Immature natural killer cell (primary cell): ENCODE results near the gene CIROP. TPM values are rescaled to one million over a fixed set of nuclear protein-coding genes. Genes with fewer than 3 reads are reported as not detected.
A peak's percentile ranks its signal among the peaks of the same experiment; 100 is the strongest.
"Not testable (repeated sequence)": the region's sequence is repeated elsewhere in the genome, so short reads cannot be mapped to it uniquely, and the experiment has no call there.

Experiments
- DNase-seq, 3 donors: peaks; one replicate each; pipeline ENCODE4 v3.0.0; 2022; ENCODE audit warnings: mixed read lengths in 1 of 3
- H3K27ac Mint-ChIP-seq, 6 donors: one replicate each; pipeline ENCODE4 v1.8.0; 2020; ENCODE audit warnings: mixed read lengths in 6 of 6, mild to moderate bottlenecking in 5 of 6, inconsistent platforms in 4 of 6, moderate library complexity in 3 of 6
- H3K27me3 Mint-ChIP-seq, 3 donors: one replicate each; pipeline ENCODE4 v1.8.0; 2020 to 2021; ENCODE audit warnings: low read depth in 3 of 3, mild to moderate bottlenecking in 3 of 3, mixed read lengths in 3 of 3, moderate library complexity in 3 of 3, inconsistent platforms in 1 of 3
- H3K36me3 Mint-ChIP-seq, 3 donors: one replicate each; pipeline ENCODE4 v1.8.0; 2020; ENCODE audit warnings: mixed read lengths in 3 of 3, inconsistent platforms in 2 of 3, mild to moderate bottlenecking in 2 of 3
- H3K4me1 Mint-ChIP-seq, 2 donors: one replicate each; pipeline ENCODE4 v1.8.0; 2020; ENCODE audit warnings: inconsistent platforms in 2 of 2, mild to moderate bottlenecking in 2 of 2, mixed read lengths in 2 of 2, moderate library complexity in 1 of 2
- H3K4me3 Mint-ChIP-seq, 5 donors: one replicate each; pipeline ENCODE4 v1.8.0; 2020; ENCODE audit warnings: mild to moderate bottlenecking in 5 of 5, mixed read lengths in 5 of 5, inconsistent platforms in 3 of 5, moderate library complexity in 3 of 5
- H3K9me3 Mint-ChIP-seq, 6 donors: one replicate each; pipeline ENCODE4 v1.8.0; 2020; ENCODE audit warnings: mild to moderate bottlenecking in 6 of 6, mixed read lengths in 6 of 6, inconsistent platforms in 4 of 6, moderate library complexity in 3 of 6
- polyA plus RNA-seq, 3 donors: library from polyadenylated mRNA; unstranded; fragments of 300-500 nt; fragmentation: Illumina TruSeq; gene quantifications; one replicate each; pipeline ENCODE4 v1.2.3, GENCODE V29; 2021

Gene CIROP
- polyA plus RNA-seq, 3 donors from 2014 or later = not detected

- H3K9me3 Mint-ChIP-seq = no peaks in the 10 kb centered on the region
- no peak overlapping the region for H3K4me3 Mint-ChIP-seq
- peaks cover 3 to 4% of the 10 kb centered on the region in 2 donors for H3K4me1 Mint-ChIP-seq
- no peaks in the 10 kb centered on the region for H3K36me3 Mint-ChIP-seq
- DNase-seq = no peak
- H3K27me3 Mint-ChIP-seq = peaks cover 0 to 9% (median 2%) of the 10 kb centered on the region in 3 donors
- no peak overlapping the region for H3K27ac Mint-ChIP-seq
These were observed 11.1 kb upstream of the CIROP start for GRCh38 chr14:23115918-23116317.

DNA sequence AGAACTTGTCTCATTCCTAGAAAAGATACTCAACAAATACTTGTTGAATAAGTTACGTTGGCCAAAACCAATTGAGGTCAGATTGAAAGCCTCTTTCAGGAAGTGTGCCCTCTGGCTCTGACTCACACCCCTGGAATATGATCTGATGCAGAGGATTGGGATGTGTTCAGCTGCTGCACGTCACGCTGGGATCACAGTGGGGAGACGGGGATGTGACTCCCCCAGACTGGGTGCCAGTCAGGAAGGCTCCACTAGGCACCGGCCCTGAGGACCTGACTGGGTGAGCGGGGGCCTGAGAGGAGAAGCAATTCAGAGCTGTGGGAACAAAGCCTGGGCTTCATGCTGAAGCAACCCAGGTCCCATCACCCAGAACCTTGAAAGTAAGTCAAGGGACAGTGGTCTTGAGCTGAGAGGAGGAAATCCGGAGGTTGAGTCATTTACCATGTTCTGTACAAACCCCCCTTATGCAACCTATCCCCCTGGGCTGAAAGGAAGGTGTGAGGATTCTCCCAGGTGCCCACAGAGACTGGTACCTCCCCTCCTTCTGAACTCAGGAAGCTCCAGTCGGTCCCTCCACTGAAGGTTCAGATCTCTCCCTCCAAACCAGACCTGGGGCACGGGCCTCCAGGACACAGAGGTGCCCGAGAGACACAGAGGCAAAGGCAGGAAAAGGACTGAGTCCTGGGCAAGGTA, 10.4 kb upstream of the CIROP start:
- H3K9me3 Mint-ChIP-seq = no peaks in the 10 kb centered on the region
- no peak for DNase-seq
- no peaks in the 10 kb centered on the region for H3K4me1 Mint-ChIP-seq
- H3K27me3 Mint-ChIP-seq = peaks cover 0 to 9% (median 2%) of the 10 kb centered on the region in 3 donors
- H3K27ac Mint-ChIP-seq = no peak overlapping the region
- no peaks in the 10 kb centered on the region for H3K36me3 Mint-ChIP-seq
- H3K4me3 Mint-ChIP-seq = no peak overlapping the region

DNA sequence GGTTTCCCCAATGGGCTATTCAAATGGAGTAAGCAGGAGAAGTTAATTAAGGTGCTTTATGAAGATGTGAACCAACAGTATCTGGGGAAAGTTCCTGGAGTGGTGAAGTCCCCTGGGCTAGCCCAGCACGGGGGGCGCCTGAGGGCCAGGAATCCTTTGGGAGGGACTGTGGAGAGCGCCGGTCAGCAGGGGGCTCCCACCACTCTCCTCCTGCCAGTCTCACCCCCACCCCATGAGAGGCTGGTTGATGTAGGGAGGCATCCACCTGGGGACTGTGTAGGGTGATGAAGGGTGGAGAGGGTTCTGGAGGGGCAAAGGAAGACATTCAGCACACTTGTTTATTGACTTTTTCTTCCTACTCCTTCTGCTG, 9.9 kb upstream of the CIROP start:
- Mint-ChIP-seq H3K27ac (no peak overlapping the region), H3K4me3 (no peak overlapping the region), H3K4me1 (no peaks in the 10 kb centered on the region), H3K36me3 (no peaks in the 10 kb centered on the region), H3K27me3 (peaks cover 0 to 9% (median 2%) of the 10 kb centered on the region in 3 donors), H3K9me3 (no peaks in the 10 kb centered on the region)
- DNase-seq = no peak

DNA sequence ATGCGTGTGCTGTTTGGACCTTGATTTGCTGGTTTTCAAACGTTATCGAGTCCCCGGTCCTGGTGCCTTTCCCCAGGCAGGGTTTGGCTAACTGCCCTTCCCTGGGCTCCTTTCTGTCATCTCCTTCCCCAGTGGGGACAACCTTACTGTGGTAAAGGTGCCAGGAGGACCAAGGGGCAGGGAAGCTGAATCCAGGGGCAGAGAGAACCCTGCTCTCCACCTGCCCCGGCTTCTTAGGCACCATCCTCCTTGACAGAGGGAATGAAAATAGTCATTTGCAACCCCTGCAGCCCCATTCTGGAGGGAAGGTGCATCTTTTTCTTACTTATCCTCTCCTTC, 9.3 kb upstream of the CIROP start:
- no peaks in the 10 kb centered on the region for H3K36me3 Mint-ChIP-seq
- no peak overlapping the region for H3K27ac Mint-ChIP-seq
- no peak for DNase-seq
- H3K9me3 Mint-ChIP-seq = no peaks in the 10 kb centered on the region
- H3K4me1 Mint-ChIP-seq = no peaks in the 10 kb centered on the region
- H3K4me3 Mint-ChIP-seq = no peak overlapping the region
- H3K27me3 Mint-ChIP-seq = peaks cover 0 to 9% (median 2%) of the 10 kb centered on the region in 3 donors

- no peak for DNase-seq
- Mint-ChIP-seq H3K4me1 (no peaks in the 10 kb centered on the region), H3K27ac (no peak overlapping the region), H3K36me3 (no peaks in the 10 kb centered on the region), H3K4me3 (no peak overlapping the region), H3K27me3 (peaks cover 0 to 9% (median 2%) of the 10 kb centered on the region in 3 donors), H3K9me3 (no peaks in the 10 kb centered on the region)
These were observed 8.8 kb upstream of the CIROP start for GRCh38 chr14:23113431-23114119.

DNA sequence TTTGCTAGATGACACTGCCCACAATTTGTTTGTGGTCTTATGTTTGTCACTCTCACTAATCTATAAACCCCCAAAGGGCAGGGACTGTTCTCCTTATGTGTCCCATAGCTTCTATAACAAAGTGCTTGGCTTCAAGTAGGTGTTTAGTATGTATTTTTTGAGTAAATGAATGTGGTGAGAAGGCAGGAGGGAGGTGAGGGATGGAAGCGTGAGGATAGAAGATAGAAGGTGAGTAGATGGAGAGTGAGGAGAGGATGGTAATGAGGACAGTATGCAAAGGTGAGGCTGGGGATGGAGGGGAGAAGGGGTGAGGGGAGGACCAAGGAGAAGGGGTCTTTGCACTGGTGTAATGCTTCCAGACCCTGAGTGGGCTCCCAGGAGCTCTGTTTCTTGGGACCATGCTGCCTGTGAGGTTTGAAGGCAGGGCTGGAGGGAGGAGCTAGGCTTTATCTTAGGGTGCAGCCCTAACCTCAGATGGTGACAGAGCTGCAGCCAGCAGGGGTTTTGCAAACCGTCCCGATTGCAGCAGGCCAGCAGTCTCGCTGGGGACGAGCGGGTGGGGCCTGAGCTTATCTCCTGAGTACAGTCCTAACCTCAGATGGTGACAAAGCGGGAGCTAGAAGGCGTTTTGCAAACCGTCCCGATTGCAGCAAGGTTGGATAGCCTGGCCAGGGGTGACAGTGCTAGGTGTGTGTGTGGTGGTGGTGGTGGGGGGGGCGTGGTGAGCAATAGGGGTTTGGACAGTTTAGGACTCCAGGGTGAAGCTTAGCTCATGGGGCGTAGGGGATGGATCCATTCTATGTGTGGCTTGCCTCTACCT, 7.8 kb upstream of the CIROP start:
- no peak for DNase-seq
- H3K27me3 Mint-ChIP-seq = peaks cover 0 to 7% (median 2%) of the 10 kb centered on the region in 3 donors
- no peak overlapping the region for H3K27ac Mint-ChIP-seq
- no peak overlapping the region for H3K4me3 Mint-ChIP-seq
- no peaks in the 10 kb centered on the region for H3K36me3 Mint-ChIP-seq
- H3K9me3 Mint-ChIP-seq = no peaks in the 10 kb centered on the region
- H3K4me1 Mint-ChIP-seq = no peaks in the 10 kb centered on the region

GRCh38 chr14:23110579-23111365, 6.0 kb upstream of the CIROP start:
- H3K9me3 Mint-ChIP-seq = no peaks in the 10 kb centered on the region
- H3K4me1 Mint-ChIP-seq = no peaks in the 10 kb centered on the region
- H3K36me3 Mint-ChIP-seq = no peaks in the 10 kb centered on the region
- no peak overlapping the region for H3K27ac Mint-ChIP-seq
- DNase-seq = no peak
- no peak overlapping the region for H3K4me3 Mint-ChIP-seq
- peaks cover 2 to 5% (median 3%) of the 10 kb centered on the region in 3 donors for H3K27me3 Mint-ChIP-seq

GRCh38 chr14:23109769-23110168, 5.0 kb upstream of the CIROP start:
- Mint-ChIP-seq H3K27ac (no peak overlapping the region), H3K9me3 (no peaks in the 10 kb centered on the region), H3K4me1 (no peaks in the 10 kb centered on the region), H3K4me3 (no peak overlapping the region), H3K36me3 (no peaks in the 10 kb centered on the region), H3K27me3 (peaks cover 2 to 4% (median 3%) of the 10 kb centered on the region in 3 donors)
- no peak for DNase-seq

DNA sequence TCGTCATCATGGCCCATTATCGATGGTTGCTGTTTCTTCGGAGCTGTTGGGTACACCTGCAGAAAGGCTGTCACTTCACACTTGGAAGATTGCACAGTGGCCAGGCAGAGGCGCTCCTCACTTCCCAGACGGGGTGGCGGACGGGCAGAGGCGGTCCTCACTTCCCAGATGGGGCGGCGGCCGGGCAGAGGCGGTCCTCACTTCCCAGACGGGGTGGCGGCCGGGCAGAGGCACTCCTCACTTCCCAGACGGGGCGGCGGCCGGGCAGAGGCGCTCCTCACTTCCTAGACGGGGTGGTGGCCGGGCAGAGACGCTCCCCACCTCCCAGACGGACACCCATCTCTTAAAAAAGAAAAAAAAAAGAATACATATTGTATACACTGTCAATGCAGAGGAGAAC, 3.4 kb upstream of the CIROP start:
- not testable (repeated sequence) for H3K4me1 Mint-ChIP-seq, H3K27me3 Mint-ChIP-seq, DNase-seq, H3K4me3 Mint-ChIP-seq, H3K9me3 Mint-ChIP-seq, H3K27ac Mint-ChIP-seq, H3K36me3 Mint-ChIP-seq

DNA sequence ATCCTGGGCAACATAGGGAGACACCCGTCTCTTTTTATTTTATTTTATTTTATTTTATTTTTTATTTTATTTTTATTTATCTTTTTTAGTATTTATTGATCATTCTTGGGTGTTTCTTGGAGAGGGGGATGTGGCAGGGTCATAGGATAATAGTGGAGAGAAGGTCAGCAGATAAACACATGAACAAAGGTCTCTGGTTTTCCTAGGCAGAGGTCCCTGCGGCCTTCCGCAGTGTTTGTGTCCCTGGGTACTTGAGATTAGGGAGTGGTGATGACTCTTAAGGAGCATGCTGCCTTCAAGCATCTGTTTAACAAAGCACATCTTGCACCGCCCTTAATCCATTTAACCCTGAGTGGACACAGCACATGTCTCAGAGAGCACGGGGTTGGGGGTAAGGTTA, 2.8 kb upstream of the CIROP start:
- not testable (repeated sequence) for H3K27me3 Mint-ChIP-seq, H3K4me1 Mint-ChIP-seq, DNase-seq, H3K27ac Mint-ChIP-seq, H3K4me3 Mint-ChIP-seq, H3K36me3 Mint-ChIP-seq, H3K9me3 Mint-ChIP-seq

DNA sequence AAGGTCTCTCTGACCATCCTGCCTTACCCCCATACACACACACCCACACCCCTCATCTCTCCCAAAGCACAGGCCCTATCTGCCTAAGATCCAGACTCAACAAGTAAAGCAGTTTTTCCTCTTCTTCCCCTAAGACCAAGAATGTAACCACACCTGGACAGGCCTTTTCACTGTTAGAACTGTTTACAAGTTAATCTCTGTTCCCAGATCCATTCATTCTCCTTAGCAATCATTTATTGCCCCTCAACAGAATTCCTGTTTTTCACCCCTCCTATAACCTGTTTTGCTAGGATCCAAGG, 1.9 kb upstream of the CIROP start:
- Mint-ChIP-seq H3K9me3 (no peaks in the 10 kb centered on the region), H3K4me3 (no peak overlapping the region), H3K27me3 (peaks cover 0 to 3% (median 3%) of the 10 kb centered on the region in 3 donors), H3K27ac (peak overlapping the region in 1 of 6 donors; percentile 1), H3K4me1 (no peaks in the 10 kb centered on the region), H3K36me3 (no peaks in the 10 kb centered on the region)
- DNase-seq = no peak

- peaks cover 0 to 2% (median 0%) of the 10 kb centered on the region in 3 donors for H3K36me3 Mint-ChIP-seq
- peaks cover 0 to 3% (median 3%) of the 10 kb centered on the region in 3 donors for H3K27me3 Mint-ChIP-seq
- no peak overlapping the region for H3K4me3 Mint-ChIP-seq
- no peak for DNase-seq
- H3K4me1 Mint-ChIP-seq = no peaks in the 10 kb centered on the region
- H3K27ac Mint-ChIP-seq = no peak overlapping the region
- H3K9me3 Mint-ChIP-seq = no peaks in the 10 kb centered on the region
These were observed 597 bp upstream of the CIROP start for GRCh38 chr14:23105348-23105824.

- Mint-ChIP-seq H3K27me3 (peaks cover 0 to 3% (median 3%) of the 10 kb centered on the region in 3 donors), H3K36me3 (peaks cover 0 to 6% (median 2%) of the 10 kb centered on the region in 3 donors), H3K27ac (peak overlapping the region in 1 of 6 donors; percentile 55), H3K4me3 (no peak overlapping the region), H3K4me1 (peaks cover 1 to 3% of the 10 kb centered on the region in 2 donors), H3K9me3 (no peaks in the 10 kb centered on the region)
- DNase-seq = no peak
These were observed 659 bp downstream of the CIROP start for GRCh38 chr14:23104070-23104590.
